ENCODE results near the gene KIAA0232. TPM values are rescaled to one million over a fixed set of nuclear protein-coding genes. Genes with fewer than 3 reads are reported as not detected.

Gene KIAA0232
- polyA plus RNA-seq, 1 donor (not counting 4 experiments of a cell fraction or from before 2014, with no cell fraction given) = 10.0 TPM

DNA sequence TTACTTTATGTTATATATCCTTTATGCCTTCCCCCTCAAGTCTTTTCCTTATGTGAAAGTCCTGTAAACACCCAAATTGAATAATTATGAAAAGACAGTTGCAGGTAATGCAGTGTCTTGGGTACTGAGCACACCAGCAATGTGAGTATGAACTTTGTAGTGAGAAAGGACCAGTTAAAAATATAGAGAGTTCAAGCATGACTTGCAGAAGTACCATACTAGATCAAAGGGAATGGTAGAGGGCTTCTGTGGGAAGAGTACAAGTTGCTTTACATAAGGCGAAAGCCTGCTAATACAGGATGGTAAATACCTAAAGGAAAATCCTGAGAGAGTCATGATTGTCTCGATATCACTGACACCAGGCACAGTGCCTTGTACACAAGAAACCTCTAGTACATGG is 25.7 kb downstream of the KIAA0232 start:
- no peak overlapping the region for H3K27ac ChIP-seq (ENCODE audit: control insufficient read depth, insufficient read depth, low read length)
- dilution Hi-C loops (cut with MboI; ENCODE audit: extremely low pct_ligation_motif_present, low sequenced_read_pairs) = no loop called here
- FAIRE-seq (no peak), DNase-seq (ENCODE audit: low read depth, low spot score) (no peak)
- TF ChIP-seq, protein P1, sequence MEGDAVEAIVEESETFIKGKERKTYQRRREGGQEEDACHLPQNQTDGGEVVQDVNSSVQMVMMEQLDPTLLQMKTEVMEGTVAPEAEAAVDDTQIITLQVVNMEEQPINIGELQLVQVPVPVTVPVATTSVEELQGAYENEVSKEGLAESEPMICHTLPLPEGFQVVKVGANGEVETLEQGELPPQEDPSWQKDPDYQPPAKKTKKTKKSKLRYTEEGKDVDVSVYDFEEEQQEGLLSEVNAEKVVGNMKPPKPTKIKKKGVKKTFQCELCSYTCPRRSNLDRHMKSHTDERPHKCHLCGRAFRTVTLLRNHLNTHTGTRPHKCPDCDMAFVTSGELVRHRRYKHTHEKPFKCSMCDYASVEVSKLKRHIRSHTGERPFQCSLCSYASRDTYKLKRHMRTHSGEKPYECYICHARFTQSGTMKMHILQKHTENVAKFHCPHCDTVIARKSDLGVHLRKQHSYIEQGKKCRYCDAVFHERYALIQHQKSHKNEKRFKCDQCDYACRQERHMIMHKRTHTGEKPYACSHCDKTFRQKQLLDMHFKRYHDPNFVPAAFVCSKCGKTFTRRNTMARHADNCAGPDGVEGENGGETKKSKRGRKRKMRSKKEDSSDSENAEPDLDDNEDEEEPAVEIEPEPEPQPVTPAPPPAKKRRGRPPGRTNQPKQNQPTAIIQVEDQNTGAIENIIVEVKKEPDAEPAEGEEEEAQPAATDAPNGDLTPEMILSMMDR (optimal IDR thresholded peaks at IDR 0.05 in 1 of 3, IDR thresholded peaks at IDR 0.05 in 1 of 3, conservative IDR thresholded peaks at IDR 0.05 in 1 of 3; ENCODE audit: extremely low read depth in 1 of 3, insufficient read depth in 2 of 3, low read length in 3 of 3) = no peak
- TF ChIP-seq EZH2 (IDR thresholded peaks at IDR 0.05; ENCODE audit: low read length) = no peak
- no peak overlapping the region for H3K4me3 ChIP-seq (ENCODE audit: control insufficient read depth in 2 of 3, extremely low read depth in 1 of 3, insufficient read depth in 2 of 3, low read depth in 1 of 3, low read length in 3 of 3)
- H3K9me3 ChIP-seq (ENCODE audit: control insufficient read depth, low read depth, low read length) = no peaks in the 10 kb centered on the region
- H3K9me1 ChIP-seq (ENCODE audit: control insufficient read depth, extremely low read depth, insufficient read depth, low read length) = no peaks in the 10 kb centered on the region
- H3K79me2 ChIP-seq (ENCODE audit: control insufficient read depth, insufficient read depth, low read length) = peaks cover 39% of the 10 kb centered on the region
- no peak overlapping the region for H3K4me2 ChIP-seq (ENCODE audit: control insufficient read depth, extremely low read depth, insufficient read depth, low read depth, low read length)
- H3K9ac ChIP-seq (ENCODE audit: control insufficient read depth, extremely low read depth, insufficient read depth, low read length) = no peak overlapping the region
- H3K27me3 ChIP-seq (ENCODE audit: control insufficient read depth, extremely low read depth, insufficient read depth, low read length) = no peaks in the 10 kb centered on the region
- H3K36me3 ChIP-seq (ENCODE audit: control insufficient read depth in 2 of 2, extremely low read depth in 1 of 2, insufficient read depth in 2 of 2, low read length in 2 of 2) = no peaks in the 10 kb centered on the region
- H4K20me1 ChIP-seq (ENCODE audit: control insufficient read depth, extremely low read depth, insufficient read depth, low read length) = peaks cover 3% of the 10 kb centered on the region
- H3K4me1 ChIP-seq (ENCODE audit: control insufficient read depth, extremely low read depth, insufficient read depth, low read length) = peaks cover 13% of the 10 kb centered on the region
- H2AFZ ChIP-seq (ENCODE audit: control insufficient read depth, low read length) = no peak overlapping the region

DNA sequence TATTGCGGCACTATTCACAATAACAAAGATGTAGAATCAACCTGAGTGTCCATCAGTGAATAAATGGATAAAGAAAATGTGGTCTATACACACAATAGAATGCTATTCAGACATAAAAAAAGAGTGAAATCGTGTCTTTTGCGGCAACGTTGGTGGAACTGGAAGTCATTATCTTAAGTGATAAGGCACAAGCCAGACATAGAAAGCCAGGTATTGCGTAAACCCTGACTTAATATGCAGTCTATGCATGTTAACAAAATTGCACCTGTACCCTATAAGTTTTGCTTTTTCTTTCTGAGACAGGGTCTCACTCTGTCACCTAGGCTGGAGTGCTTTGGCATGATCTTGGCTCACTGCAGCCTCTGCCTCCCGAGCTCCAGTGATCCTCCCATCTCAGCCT is 28.6 kb downstream of the KIAA0232 start:
- Histone ChIP-seq H3K27me3 (ENCODE audit: control insufficient read depth, extremely low read depth, insufficient read depth, low read length) (no peaks in the 10 kb centered on the region), H3K9me1 (ENCODE audit: control insufficient read depth, extremely low read depth, insufficient read depth, low read length) (no peaks in the 10 kb centered on the region), H3K79me2 (ENCODE audit: control insufficient read depth, insufficient read depth, low read length) (peaks cover 38% of the 10 kb centered on the region), H4K20me1 (ENCODE audit: control insufficient read depth, extremely low read depth, insufficient read depth, low read length) (peaks cover 9% of the 10 kb centered on the region), H3K36me3 (ENCODE audit: control insufficient read depth in 2 of 2, extremely low read depth in 1 of 2, insufficient read depth in 2 of 2, low read length in 2 of 2) (no peaks in the 10 kb centered on the region), H3K27ac (ENCODE audit: control insufficient read depth, insufficient read depth, low read length) (no peak overlapping the region), H3K9ac (ENCODE audit: control insufficient read depth, extremely low read depth, insufficient read depth, low read length) (no peak overlapping the region), H3K9me3 (ENCODE audit: control insufficient read depth, low read depth, low read length) (no peaks in the 10 kb centered on the region), H2AFZ (ENCODE audit: control insufficient read depth, low read length) (no peak overlapping the region), H3K4me3 (ENCODE audit: control insufficient read depth in 2 of 3, extremely low read depth in 1 of 3, insufficient read depth in 2 of 3, low read depth in 1 of 3, low read length in 3 of 3) (no peak overlapping the region), H3K4me1 (ENCODE audit: control insufficient read depth, extremely low read depth, insufficient read depth, low read length) (peaks cover 13% of the 10 kb centered on the region), H3K4me2 (ENCODE audit: control insufficient read depth, extremely low read depth, insufficient read depth, low read depth, low read length) (no peak overlapping the region)
- FAIRE-seq (no peak), DNase-seq (ENCODE audit: low read depth, low spot score) (no peak)
- dilution Hi-C loops (cut with MboI; ENCODE audit: extremely low pct_ligation_motif_present, low sequenced_read_pairs) = no loop called here
- TF ChIP-seq, protein P1 (optimal IDR thresholded peaks at IDR 0.05 in 1 of 3, IDR thresholded peaks at IDR 0.05 in 1 of 3, conservative IDR thresholded peaks at IDR 0.05 in 1 of 3; ENCODE audit: extremely low read depth in 1 of 3, insufficient read depth in 2 of 3, low read length in 3 of 3) = no peak
- no peak for TF ChIP-seq EZH2 (IDR thresholded peaks at IDR 0.05; ENCODE audit: low read length)

All from keratinocyte (primary cell).